ENCODE results near the gene XXYLT1.

Gene XXYLT1

GRCh38 chr3:195271410-195272243, 668 bp upstream of the XXYLT1 start (continued):
- TF ChIP-seq ZNF624 (tag by site-specific recombination; IDR thresholded peaks at IDR 0.05) (no peak), ZIC2 (tag by site-specific recombination; IDR thresholded peaks at IDR 0.05) (peak; percentile 71), GLI4 (tag by site-specific recombination; IDR thresholded peaks at IDR 0.05) (no peak), ZSCAN18 (tag by site-specific recombination; IDR thresholded peaks at IDR 0.05) (no peak), ZNF785 (tag by site-specific recombination; IDR thresholded peaks at IDR 0.05) (no peak), ZNF132 (tag by site-specific recombination; IDR thresholded peaks at IDR 0.05; ENCODE audit: borderline replicate concordance) (no peak), ZNF558 (tag by site-specific recombination; IDR thresholded peaks at IDR 0.05) (no peak; the same call in 1 of the 2 replicates), ZFP41 (tag by site-specific recombination; IDR thresholded peaks at IDR 0.05; ENCODE audit: borderline replicate concordance) (no peak), ZNF792 (tag by site-specific recombination; IDR thresholded peaks at IDR 0.05) (no peak), ZNF184 (tag by site-specific recombination; IDR thresholded peaks at IDR 0.05) (no peak), BCL6B (tag by site-specific recombination; IDR thresholded peaks at IDR 0.05) (no peak), ZSCAN30 (tag by site-specific recombination; IDR thresholded peaks at IDR 0.05) (peak; percentile 86), GLIS2 (tag by site-specific recombination; IDR thresholded peaks at IDR 0.05) (peak; percentile 44; the same call in 1 of the 2 replicates), ZNF292 (tag by site-specific recombination; IDR thresholded peaks at IDR 0.05; ENCODE audit: borderline replicate concordance, low read depth) (no peak), ZNF26 (tag by site-specific recombination; IDR thresholded peaks at IDR 0.05) (no peak), ZNF658 (tag by site-specific recombination; IDR thresholded peaks at IDR 0.05) (no peak), ZNF837 (tag by site-specific recombination; IDR thresholded peaks at IDR 0.05) (no peak), ZNF112 (tag by site-specific recombination; IDR thresholded peaks at IDR 0.05) (no peak), YY2 (tag by site-specific recombination; IDR thresholded peaks at IDR 0.05) (no peak), ZNF660 (tag by site-specific recombination; IDR thresholded peaks at IDR 0.05) (peak; percentile 71), ZNF768 (tag by site-specific recombination; IDR thresholded peaks at IDR 0.05) (no peak), ZSCAN5A (tag by site-specific recombination; IDR thresholded peaks at IDR 0.05) (no peak), ZNF350 (tag by site-specific recombination; IDR thresholded peaks at IDR 0.05) (no peak), ZNF521 (tag by site-specific recombination; IDR thresholded peaks at IDR 0.05) (no peak), ZNF280D (tag by site-specific recombination; IDR thresholded peaks at IDR 0.05) (no peak), ZNF114 (tag by site-specific recombination; IDR thresholded peaks at IDR 0.05) (no peak), ZNF18 (tag by site-specific recombination; IDR thresholded peaks at IDR 0.05) (no peak), ZNF645 (tag by site-specific recombination; IDR thresholded peaks at IDR 0.05) (no peak)

Measured in HEK293 (cell line).